Peyer's patch (tissue), 4 donors: ENCODE data around the gene ATMIN. TPM values are rescaled to one million over a fixed set of nuclear protein-coding genes. Genes with fewer than 3 reads are reported as not detected.

Experiments used
- DNase-seq, 3 donors: peaks; one replicate each; pipeline ENCODE4 v3.0.0-alpha.2; 2017 to 2019
- H3K27ac ChIP-seq, 4 donors: fragments of 200-600 bp; sonication (generic); one replicate each; pipeline ENCODE4 v1.5.1; 2016 to 2019
- H3K27me3 ChIP-seq, 2 donors: fragments of 200-600 bp; sonication (generic); one replicate each; pipeline ENCODE4 v1.5.1; 2019
- H3K36me3 ChIP-seq, 3 donors: fragments of 200-600 bp; sonication (generic); one replicate each; pipeline ENCODE4 v1.5.1; 2016 to 2019
- H3K4me1 ChIP-seq, 4 donors: fragments of 200-600 bp; sonication (generic); one replicate each; pipeline ENCODE4 v1.5.1; 2016 to 2019
- H3K4me3 ChIP-seq, 4 donors: fragments of 200-600 bp; sonication (generic); 1 replicate in 3 of 4; 2 replicates in 1 of 4; pipeline ENCODE4 v1.5.1; 2016 to 2019; ENCODE audit warnings: mild to moderate bottlenecking in 1 of 4
- H3K9me3 ChIP-seq, 4 donors: fragments of 200-600 bp; sonication (generic); one replicate each; pipeline ENCODE4 v1.5.1; 2016 to 2019; ENCODE audit warnings: mild to moderate bottlenecking in 1 of 4
- CTCF ChIP-seq, 6 experiments: fragments of 450-650 bp in 4 of 6; fragments of 200-600 bp in 2 of 6; sonication (generic) in 1 of 6; IDR thresholded peaks; one replicate each; pipeline ENCODE4 v1.5.1; 2017 to 2019; ENCODE audit warnings: antibody characterized with exemption in 6 of 6, mild to moderate bottlenecking in 3 of 6, moderate library complexity in 1 of 6
- POLR2A ChIP-seq, 2 donors: fragments of 450-650 bp; IDR thresholded peaks; one replicate each; pipeline ENCODE4 v1.5.1; 2017; ENCODE audit warnings: antibody characterized with exemption in 2 of 2, mild to moderate bottlenecking in 2 of 2, moderate library complexity in 2 of 2
- total RNA-seq, 4 donors: library from RNA; depleted of rRNA; stranded (reverse); fragments of >200 nt; gene quantifications; one replicate each; pipeline ENCODE4 v1.1.0, GENCODE V29; 2016

Gene ATMIN
- total RNA-seq, 4 donors from 2014 or later, result 25.6 to 37.0 (median 32.6) TPM

DNA sequence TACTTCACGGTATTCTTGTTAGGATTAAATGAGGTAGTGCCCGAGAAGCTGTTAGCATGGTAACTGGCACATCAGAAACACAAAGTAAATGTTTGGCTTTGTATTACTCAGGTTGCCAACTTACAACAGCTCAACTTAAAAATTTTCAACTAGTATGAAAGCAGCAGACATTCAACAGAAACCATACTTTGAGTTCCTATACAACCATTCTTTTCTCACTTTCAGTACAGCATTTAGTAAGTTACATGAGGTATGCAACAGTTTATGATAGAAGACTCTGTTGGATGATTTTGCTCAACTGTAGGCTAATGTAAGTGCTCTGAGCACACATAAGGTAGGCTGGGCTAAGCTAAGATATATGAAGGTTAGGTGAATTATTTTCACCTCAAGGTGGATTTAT, 21.0 kb upstream of the ATMIN start:
- no peak overlapping the region for H3K4me3 ChIP-seq
- no peaks in the 10 kb centered on the region for H3K9me3 ChIP-seq
- no peaks in the 10 kb centered on the region for H3K27me3 ChIP-seq
- peaks cover 0 to 25% (median 0%) of the 10 kb centered on the region in 3 donors for H3K36me3 ChIP-seq
- no peaks in the 10 kb centered on the region for H3K4me1 ChIP-seq
- no peak for DNase-seq
- TF ChIP-seq CTCF (IDR thresholded peaks at IDR 0.05) (no peak), POLR2A (IDR thresholded peaks at IDR 0.05) (no peak)
- no peak overlapping the region for H3K27ac ChIP-seq

DNA sequence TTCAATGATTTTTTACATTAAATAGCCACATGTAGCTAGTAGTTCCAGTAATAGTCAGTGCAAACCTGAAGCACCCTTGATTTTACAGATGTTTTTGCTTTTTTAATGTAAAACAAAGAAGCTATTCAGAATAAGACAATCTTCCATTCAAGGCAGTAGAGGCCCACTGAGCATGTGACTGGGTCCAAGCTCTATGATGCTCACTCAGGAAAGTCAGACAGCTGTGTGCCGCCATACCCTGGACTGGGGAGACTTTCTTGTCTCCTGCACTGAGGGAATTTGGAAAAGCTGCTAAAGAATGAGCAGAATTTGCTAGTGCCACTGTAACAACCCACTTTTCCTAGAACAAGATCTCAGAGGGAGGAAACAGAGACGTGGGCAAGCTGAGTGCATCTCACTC, 17.1 kb upstream of the ATMIN start:
- no peak for DNase-seq
- TF ChIP-seq POLR2A (IDR thresholded peaks at IDR 0.05) (no peak), CTCF (IDR thresholded peaks at IDR 0.05) (no peak)

GRCh38 chr16:81026429-81026828, 9.2 kb upstream of the ATMIN start:
- no peaks in the 10 kb centered on the region for H3K4me1 ChIP-seq
- no peaks in the 10 kb centered on the region for H3K27me3 ChIP-seq
- no peak overlapping the region for H3K27ac ChIP-seq
- no peaks in the 10 kb centered on the region for H3K9me3 ChIP-seq
- peaks cover 0 to 6% (median 0%) of the 10 kb centered on the region in 3 donors for H3K36me3 ChIP-seq
- H3K4me3 ChIP-seq, result no peak overlapping the region
- TF ChIP-seq POLR2A (IDR thresholded peaks at IDR 0.05), result no peak
- no peak for TF ChIP-seq CTCF (IDR thresholded peaks at IDR 0.05)
- DNase-seq, result no peak

More for the DNA sequence above, 17.1 kb upstream of the ATMIN start:
- peaks cover 0 to 41% (median 0%) of the 10 kb centered on the region in 3 donors for H3K36me3 ChIP-seq
- H3K27me3 ChIP-seq, result no peaks in the 10 kb centered on the region
- no peaks in the 10 kb centered on the region for H3K9me3 ChIP-seq
- H3K4me3 ChIP-seq, result no peak overlapping the region
- no peaks in the 10 kb centered on the region for H3K4me1 ChIP-seq
- no peak overlapping the region for H3K27ac ChIP-seq

DNA sequence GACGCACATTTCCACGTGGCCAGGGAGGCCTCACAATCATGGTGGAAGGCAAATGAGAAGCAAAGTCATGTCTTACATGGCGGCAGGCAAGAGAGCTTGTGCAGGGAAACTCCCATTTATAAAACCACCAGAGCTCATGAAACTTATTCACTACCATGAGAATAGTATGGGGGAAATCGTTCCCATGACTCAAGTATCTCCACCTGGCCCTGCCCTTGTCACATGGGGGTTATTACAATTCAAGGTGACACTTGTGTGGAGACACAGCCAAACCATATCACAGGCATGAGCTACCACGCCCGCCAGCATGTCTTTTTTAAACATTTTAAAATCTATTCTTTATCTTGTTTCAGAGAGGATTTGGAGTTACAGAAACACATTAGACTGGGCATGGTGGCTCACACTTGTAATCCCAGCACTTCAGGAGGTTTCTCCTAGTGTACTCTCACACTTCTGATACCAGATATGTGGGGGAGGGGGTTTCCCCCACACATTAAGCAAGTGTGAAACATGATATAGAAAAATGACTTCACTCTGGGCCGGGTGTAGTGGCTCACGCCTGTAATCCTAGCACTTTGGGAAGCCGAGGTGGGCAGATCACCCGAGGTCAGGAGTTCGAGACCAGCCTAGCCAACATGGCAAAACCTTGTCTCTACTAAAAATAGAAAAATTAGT, 5.6 kb upstream of the ATMIN start:
- Histone ChIP-seq H3K4me3 (no peak overlapping the region), H3K4me1 (no peaks in the 10 kb centered on the region), H3K27ac (no peak overlapping the region), H3K27me3 (no peaks in the 10 kb centered on the region), H3K36me3 (no peaks in the 10 kb centered on the region), H3K9me3 (no peaks in the 10 kb centered on the region)
- TF ChIP-seq CTCF (IDR thresholded peaks at IDR 0.05) (no peak), POLR2A (IDR thresholded peaks at IDR 0.05) (no peak)
- DNase-seq, result no peak

GRCh38 chr16:81035975-81036750, 521 bp downstream of the ATMIN start:
- Histone ChIP-seq H3K4me1 (peaks cover 0 to 28% (median 2%) of the 10 kb centered on the region in 4 donors), H3K9me3 (no peaks in the 10 kb centered on the region), H3K27ac (peak overlapping the region; percentile 65 to 89 (median 74)), H3K27me3 (no peaks in the 10 kb centered on the region), H3K4me3 (peak overlapping the region; percentile 64 to 98 (median 82)), H3K36me3 (peaks cover 0 to 15% (median 0%) of the 10 kb centered on the region in 3 donors)
- peak in 2 of 3 donors; percentile 22 to 52 for DNase-seq
- TF ChIP-seq CTCF (IDR thresholded peaks at IDR 0.05), result no peak
- TF ChIP-seq POLR2A (IDR thresholded peaks at IDR 0.05), result peak in 1 of 2 donors; percentile 6
